ENCODE results near the gene KLF3.

KLF3 gene

DNA sequence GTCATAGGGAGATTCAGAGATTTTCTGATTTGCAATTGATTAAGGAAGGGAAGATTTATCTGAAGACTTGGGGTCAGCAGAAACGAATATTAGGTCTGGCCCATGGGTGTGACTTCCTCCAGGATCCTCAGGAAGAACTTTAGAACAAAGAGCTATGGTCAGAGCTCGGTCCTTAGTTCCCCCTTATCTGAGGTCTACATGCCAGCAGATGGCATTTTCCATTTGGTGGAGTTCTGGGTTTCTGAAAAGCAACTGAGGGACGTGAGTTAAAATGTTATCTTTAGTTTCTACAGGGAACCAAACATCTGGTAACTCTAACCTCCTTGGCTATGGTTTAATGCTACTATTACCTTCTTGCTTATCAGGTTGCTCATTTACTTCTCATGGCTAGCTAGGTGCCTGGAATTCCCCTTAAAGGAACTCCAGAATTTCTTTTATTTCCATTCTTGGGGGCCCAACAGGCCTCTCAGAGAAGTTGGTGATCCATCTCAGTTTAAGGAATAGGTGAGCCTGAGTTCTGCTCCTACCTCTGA lies 40.7 kb downstream of the KLF3 start:
- no peak for DNase-seq

DNA sequence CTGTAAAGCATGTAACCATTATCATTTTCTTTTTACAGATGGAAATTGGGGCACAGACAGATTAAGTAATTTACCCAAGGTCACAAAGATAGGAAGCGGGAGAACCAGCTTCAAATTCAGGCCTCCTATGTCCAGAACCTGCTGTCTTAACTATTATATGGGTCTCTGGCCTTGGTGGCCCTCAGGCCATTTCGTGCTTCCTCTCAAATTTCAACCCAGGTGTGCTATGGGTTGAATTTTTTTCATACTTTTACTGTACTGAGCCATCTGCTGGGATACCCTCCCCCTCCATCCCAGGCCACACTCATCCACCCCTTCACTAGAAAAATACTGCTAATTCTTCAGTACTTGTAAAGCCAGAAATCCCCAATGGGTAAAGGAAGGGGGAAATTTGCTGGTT lies 42.3 kb downstream of the KLF3 start:
- no peak for DNase-seq

DNA sequence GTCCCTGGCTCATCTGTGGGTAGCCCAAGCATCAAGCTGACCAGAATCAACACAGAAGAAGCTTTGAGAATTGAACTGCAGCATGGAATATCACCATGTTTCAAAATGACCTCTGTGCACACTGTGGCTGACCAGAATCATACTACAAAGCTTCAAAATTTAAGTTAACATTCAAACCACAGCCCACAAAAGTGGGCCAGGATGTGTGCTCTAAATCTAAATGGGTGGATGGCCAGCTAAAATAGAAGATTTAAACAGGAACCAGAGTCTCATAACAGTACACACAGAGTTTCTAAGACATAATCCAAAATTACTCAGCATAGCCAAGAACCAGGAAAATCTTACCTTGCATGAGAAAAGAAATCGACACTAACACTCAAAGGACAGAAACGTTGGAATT lies 46.1 kb downstream of the KLF3 start:
- DNase-seq, result no peak

DNA sequence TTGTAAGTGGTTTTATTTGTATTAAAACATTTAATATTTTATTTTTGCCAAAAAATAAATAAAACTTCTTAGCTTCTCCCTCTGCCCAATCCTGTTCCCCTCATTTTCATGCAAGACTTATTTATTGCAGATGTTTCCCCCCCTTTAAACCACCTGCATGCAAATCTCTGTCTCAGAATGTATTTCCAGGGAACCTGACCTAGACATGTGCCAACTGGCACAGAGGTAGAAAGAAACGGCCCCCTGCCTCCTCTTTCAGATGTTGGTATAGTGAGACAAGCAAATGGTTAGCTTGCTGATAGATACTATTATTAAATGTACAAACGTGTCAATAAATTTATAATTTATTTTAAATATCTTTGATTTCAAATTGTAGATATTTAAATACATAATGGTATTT lies 47.1 kb downstream of the KLF3 start:
- DNase-seq, result no peak

DNA sequence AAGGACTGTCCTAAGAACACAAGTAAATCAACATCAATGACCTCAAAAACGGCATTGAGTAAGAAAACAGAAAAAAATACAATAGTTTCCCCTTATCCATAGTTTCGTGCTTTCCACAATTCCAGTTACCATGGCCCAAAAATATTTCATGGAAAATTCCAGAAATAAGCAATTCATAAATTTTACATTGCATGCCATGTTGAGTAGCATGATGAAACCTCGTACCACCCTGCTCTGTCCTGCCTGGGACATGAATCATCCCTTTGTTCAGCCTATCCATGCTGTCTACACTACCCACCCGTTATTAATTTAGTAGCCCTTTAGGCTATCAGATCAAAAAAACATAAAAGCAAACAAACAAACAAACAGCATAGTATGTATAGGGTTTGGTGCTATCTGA lies 51.1 kb downstream of the KLF3 start:
- no peak for DNase-seq

DNA sequence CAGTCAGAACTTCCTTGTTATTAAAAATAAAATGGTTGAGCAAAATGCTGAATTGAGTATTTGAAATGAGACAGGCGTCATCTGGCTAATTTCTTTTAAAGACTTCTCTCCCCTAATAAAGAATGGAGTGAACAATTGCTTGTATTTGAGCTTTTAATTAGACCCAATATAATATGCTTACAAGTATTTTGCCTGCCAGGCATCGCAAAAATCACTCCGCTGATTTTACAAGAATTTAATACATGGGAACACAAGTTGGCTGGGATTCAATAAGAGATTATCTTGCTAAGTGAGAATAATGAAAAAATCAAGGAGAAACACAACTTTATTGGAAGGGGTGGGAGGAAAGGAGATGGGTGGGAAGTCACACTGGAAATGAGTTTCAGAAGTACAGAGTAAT lies 52.3 kb downstream of the KLF3 start:
- DNase-seq, result no peak

DNA sequence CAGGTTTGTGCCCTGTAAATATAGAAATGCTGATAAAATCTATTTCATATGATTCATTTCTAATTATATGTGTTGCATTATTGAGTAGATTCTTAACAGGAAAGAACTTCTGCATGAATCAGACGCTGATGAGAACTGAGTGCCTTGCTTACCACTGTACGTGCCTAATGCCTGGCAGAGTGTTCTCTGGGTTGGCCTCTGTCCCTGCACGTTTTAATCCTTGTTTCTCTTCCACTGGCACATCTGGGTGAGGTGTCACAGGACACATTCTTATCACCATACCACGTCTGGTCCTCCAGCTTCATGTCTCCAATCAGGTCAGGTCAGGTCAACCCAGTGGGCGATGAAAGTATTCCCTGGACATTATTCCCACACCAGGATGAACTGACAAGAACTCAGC lies 53.6 kb downstream of the KLF3 start:
- DNase-seq, result no peak

DNA sequence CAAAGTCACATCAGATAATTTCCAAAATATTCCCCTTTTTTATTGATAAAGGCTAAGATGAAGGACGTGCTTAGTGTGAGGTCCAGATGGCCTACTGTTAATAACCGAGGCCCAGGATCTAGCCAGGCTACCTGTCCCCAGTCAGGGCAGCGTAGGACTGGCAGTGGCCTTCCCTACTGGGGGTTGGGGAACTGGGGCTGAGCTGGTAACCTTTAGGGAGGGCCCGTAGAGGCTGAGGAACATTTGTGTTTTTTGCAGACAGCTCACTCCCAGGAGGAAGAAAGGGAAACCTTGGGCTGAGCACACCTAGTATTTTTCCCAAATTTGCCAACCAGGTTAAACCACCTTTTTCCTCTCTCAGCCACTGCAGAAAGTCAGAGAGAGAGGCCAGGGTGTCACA lies 59.1 kb downstream of the KLF3 start:
- no peak for DNase-seq

DNA sequence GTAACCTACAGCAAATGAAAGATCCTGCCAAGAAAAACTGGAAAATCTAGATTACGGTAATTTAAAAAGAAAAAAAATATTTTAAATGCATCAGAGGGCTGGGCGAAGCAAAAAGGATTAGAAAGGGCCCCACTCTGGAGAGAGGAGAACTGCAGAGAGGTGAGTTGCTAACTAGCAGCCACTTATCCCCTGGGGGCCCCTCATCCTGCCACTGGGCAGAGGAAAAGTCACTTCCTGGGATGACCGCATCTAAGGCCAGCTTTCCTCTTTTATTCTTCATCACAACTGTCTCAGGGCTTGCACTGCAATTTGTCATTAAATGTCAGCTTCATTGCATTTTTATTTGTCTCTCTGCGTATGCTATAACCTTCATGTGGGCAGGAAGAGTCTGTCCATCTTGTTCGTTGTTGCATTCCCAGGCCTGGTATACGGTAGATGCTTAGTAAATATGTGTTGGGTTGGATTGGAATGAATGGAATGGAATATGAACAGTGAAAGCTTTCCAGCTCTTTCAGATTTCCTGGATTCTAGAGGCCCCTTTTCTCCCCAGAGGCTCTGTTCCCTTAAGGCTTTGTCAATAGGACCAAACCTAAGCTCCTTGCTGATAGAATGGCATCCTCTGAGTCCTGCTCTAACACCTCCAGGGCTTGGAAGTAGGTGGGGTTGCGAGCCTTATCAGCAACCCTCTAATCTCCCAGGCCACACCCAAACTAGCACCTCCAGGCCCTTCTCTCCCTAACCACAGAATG lies 59.9 kb downstream of the KLF3 start:
- DNase-seq, result no peak

DNA sequence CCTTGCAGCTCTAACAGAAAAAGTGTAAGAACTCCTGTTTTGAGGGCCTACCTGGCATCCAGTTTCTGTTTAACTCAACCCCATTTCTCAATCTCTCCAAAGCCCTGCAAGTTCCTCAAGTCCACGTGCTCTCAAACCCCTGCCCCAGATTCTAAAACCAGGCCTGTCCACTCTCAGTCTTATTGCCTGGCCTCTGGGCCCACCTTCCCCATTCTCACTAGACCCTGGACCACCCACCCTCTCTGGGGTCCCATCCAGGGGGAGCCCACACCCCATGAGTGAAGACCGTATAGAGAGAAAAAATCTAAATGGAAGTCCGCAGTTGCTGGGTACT lies 60.4 kb downstream of the KLF3 start:
- no peak for DNase-seq

DNA sequence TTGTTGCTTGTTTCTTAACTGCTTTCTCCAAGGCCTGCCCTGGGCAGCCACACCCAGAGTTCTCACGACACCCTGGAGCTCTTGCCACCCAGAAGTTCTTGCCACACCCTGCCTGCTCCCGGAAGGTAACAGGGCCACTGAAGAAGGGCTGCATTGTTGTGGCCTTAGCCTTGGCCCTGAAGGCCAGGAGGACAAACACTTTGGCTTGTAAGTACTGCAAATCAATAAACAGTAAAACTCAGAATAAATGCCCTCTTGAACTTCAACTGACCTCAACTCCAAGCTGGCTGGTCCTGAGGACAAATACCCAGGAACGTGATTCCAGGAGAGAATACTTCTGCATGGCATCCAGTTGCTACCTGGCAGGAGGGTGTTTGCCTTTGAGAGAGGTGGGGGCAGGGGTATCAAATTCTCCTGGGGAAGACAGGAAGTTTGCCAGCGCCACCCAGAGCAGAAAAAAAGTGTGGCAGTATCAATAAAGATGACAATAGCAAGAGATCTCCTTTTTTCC lies 64.7 kb downstream of the KLF3 start:
- DNase-seq, result no peak

DNA sequence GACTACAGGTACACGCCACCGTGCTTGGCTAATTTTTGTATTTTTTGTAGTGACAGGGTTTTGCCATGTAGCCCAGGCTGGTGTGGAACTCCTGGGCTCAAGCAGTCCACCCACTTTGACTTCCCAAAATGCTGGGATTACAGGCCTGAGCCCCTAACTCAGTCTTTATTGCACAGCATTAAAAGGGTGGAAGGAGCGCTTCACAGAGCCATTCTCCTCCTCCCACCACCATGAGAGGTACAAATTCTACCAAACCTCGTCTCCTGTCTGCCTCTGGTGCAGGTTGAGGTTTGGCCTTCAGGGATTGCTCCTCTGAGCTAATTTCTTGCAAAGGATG lies 66.5 kb downstream of the KLF3 start:
- DNase-seq, result no peak

DNA sequence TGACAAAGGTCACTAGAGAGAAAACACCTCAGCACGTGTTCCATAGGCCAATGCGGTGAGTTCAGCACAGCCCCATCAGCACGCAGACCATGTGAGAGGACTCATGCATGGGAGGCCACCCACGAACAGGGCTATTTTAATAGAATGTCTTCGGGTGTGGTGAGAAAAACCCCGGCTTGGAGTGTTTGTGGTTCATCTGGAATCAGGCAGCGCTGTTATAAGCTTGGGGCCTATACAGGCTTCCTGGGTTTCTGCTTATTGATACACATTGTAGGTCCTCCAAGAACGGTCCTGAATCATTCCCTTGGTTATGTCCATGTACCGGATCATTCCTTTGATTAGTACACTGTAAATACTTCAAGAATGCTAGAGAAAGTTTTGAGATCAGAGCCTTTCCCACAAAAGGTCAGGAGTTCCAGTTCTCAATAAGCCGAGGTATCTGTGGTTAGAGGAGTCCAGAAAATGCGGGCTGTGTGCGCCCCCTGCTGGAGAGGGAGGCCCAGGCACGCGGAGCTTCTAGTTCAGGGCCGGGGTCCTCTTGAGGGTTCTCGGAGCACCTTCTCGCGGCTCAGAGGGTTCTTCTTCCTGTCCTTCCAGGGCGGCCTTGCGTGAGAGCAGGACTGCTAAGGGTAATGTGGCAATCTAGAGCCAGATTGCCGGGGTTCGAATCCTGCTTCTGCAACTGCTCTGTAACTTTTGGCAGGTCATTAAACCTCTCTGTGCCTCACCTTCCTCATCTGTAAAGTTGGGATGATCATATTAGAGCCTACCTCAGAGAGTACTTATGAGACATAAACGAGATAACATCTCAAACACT lies 67.0 kb downstream of the KLF3 start:
- peak; percentile 84 for DNase-seq

DNA sequence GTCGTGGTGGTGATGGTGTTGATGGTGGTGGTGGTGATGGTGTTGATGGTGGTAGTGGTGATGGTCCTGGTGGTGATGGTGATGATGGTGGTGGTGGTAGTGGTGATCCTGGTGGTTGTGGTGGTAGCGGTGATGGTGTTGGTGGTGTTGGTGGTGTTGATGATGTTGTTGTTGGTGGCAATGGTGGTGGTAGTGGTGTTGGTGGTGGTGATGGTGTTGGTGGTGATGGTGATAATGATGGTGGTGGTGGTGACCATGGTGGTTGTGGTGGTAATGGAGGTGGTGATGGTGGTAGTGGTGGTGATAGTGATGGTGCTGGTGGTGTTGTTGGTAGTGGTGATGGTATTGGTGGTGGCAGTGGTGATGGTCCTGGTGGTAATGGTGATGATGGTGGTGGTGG lies 69.7 kb downstream of the KLF3 start:
- DNase-seq, result no peak

DNA sequence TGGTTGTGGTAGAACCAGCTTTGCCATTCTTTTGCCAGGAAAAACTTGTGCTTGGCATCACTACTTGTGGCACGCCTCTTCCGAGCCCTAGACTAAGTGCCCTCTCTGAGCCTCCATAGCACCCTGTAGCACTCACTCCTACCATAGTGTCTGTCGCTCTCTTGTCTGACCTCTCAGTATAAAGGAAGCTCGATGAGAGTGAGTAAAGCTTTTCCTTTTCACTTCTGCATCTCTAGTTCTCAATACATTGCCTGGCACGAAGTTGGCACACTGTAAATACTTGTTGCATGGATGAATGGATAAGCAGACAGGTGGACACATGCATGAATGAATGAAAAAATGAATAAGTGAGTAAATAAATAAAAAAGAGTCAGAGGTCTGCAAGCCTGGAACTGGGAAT lies 70.4 kb downstream of the KLF3 start:
- no peak for DNase-seq

DNA sequence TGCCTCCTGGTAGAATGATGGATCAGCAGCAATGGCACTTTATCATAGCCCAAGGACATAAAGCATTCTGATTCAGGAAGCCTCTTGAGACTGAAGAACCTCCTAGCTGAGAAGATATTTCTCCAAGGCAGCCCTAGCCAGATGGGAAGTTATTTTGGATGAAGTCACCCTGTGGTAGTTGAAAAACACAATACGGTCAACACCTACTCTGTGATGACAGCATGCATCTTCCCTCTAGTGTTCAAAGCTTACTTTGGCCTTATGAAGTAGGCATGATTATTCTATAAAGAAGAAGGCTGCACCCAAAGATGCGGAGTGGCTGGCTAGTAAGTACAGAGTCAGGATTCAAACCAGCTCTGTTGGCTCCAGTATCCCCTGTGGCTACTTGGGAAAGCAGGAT lies 70.9 kb downstream of the KLF3 start:
- no peak for DNase-seq

DNA sequence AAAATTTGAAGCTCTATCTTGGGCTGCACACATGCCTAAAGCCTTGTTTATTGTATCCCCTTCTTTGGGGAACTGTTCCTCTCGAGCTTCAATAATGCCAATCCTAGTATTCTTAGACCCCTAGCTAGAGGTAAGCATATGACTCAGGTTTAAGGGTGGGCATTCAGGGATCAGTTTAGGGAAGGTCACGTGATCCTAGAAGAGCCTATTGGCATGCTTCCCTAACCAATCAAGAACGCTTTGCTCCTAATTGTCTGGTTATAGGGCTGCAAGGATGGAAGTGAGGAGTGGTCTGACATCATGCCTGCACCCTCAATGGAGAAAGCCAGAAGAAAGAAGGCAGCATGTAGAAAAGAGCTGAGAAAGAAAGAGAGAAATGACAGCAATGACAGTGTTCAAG lies 71.9 kb downstream of the KLF3 start:
- DNase-seq, result no peak

DNA sequence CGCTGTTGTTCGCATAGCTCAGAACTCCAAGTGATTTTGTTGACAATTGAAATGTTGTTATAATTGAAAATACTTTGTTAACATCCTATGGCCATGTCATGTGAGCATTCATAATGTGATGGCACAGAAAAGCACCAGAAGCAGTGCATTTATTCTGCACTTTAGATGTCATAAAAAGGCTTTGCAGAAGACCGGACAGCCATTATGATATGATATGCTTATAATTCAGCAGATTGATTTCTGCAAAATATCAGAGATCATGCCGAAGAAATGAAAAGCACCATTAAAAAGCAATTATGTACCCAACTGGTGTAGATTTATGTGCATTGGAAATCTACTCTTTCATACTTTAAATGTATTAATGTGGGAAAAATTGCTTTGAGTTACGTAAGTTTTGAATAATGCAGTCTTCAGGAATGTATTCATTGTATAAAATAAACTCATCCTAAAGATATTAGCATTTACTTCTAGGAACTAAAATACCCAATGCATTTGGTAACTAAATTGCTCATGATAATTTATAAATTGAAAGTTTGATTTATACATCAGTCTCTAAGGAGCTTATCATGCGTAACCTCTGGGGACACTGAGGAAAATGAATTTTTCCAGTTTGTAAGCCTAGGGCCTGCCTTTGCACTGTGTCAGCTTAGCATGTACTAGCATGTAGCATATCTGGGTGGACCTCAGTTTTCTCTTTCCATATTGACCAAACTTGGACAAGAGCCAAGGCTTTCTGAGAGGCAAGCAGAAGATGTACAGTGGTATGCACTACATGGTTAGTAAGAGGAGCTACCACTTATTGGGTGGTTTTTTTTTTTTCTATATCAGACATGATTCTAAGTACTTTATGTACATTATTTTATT lies 75.2 kb downstream of the KLF3 start:
- no peak for DNase-seq

DNA sequence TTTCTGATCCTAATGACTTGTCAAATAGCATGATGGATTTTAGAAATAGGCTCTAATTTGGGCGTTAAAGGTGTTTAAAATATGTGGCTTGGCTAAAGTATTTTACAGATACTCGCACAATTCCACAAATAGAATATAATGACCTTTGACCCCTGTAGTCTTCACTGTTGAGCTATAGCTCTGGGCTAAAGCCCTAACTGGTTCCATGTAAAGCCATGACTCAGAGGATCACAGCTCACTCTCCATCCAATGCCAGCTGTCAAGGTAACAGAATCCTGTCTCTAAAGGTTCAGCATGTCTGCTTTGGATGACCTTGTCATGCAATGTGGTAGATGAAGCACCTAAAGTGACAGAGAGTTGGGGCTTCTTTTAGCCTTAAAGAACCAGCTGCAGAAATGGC lies 76.3 kb downstream of the KLF3 start:
- no peak for DNase-seq

DNA sequence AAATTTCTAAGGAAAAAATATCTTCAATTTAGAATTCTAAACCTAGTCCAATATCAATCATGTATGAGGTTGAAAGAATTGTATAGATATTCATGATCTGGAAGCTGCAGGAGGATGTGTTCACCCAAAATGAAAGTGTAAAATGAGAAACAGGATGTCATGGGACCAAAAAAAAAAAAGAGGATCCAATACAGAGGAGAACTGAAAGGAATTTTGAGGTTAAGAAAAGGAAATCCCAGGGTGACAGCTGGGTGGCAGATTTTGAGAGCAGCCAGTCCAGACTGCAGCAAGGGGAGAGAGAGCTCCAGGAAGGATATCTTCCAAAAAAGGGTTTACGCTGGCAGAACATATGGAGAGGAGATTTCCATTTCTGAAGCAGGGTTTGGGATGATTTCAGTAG lies 79.9 kb downstream of the KLF3 start:
- DNase-seq, result peak; percentile 3

DNA sequence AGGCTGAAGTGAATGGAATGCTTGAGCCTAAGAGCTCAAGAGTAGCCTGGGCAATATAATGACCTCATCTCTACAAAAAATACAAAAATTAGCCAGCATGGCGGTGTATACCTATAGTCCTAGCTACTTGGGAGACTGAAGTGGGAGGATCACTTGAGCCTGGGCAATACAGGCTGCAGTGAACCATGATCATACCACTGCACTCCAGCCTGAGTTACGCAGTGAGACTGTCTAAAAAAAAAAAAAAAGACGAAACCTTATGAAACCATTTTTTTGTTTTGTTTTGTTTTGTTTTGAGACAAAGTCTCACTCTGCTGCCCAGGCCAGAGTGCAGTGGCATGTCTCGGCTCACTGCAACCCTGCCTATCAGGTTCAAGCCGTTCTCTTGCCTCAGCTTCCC lies 81.9 kb downstream of the KLF3 start:
- DNase-seq, result no peak

DNA sequence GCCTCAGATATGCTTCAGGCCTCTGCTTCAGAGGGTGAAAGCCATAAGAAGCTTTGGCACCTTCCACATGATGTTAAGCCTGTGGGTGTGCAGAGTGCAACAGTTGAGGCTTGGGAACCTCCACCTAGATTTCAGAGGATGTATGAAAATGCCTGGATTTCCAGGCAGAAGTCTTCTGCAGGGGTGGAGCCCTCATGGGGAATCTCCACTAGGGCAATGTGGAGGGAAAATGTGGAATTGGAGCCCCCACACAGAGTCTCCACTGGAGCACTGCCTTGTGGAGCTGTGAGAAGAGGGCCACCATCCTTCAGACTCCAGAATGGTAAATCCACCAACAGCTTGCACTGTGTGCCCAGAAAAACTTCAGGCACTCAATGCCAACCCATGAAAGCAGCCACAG lies 83.6 kb downstream of the KLF3 start:
- DNase-seq, result no peak

DNA sequence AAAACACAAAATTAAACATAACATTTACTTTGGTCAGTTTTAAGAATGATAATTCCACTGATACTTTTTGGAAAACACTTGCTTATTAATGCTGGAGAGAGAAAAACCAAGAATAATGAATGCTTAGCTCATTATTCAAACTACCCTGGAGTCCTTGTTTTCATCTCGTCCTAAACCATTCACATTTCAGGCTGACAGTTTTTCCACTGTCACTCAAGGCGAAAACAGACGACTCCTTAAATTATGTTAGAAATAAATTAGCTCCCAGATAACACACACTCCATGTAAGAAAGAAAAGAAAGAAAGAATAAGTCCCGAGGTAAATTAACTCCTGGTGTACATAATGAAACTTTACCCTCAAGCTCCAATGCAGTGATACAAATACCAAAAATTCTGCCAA lies 85.3 kb downstream of the KLF3 start:
- no peak for DNase-seq

All from HCEC 1CT (cell line).